Neural cell (in vitro differentiated cells): ENCODE data around the gene UIMC1. TPM values are rescaled to one million over a fixed set of nuclear protein-coding genes. Genes with fewer than 3 reads are reported as not detected.
"Not testable (repeated sequence)": the region's sequence is repeated elsewhere in the genome, so short reads cannot be mapped to it uniquely, and the experiment has no call there.

Source experiments
- H2AFZ ChIP-seq: fragments of 200-600, 300-800 bp; sonication (generic), shearing (Covaris generic); 2 replicates; pipeline ENCODE4 v1.6.0; 2014; ENCODE audit warnings: low read depth, mild to moderate bottlenecking, antibody characterized with exemption, low read length, moderate library complexity
- H3F3A ChIP-seq: fragments of 200-600 bp; shearing (Covaris generic); 2 replicates; pipeline ENCODE4 v1.6.1; 2016; ENCODE audit warnings: mild to moderate bottlenecking, moderate library complexity, mixed read lengths, antibody characterized with exemption, low read length; ENCODE audit not compliant: insufficient read depth, poor library complexity, severe bottlenecking
- H3K27ac ChIP-seq: fragments of 200-600, 300-800 bp; sonication (generic), shearing (Covaris generic); 2 replicates; pipeline ENCODE4 v1.5.1; 2014; ENCODE audit warnings: mild to moderate bottlenecking, low read length, moderate library complexity
- H3K27me3 ChIP-seq: fragments of 300-800, 200-600 bp; sonication (generic), shearing (Covaris generic); 2 replicates; pipeline ENCODE4 v1.6.0; 2014; ENCODE audit warnings: mild to moderate bottlenecking, low read depth, low read length, moderate library complexity; ENCODE audit not compliant: insufficient read depth
- H3K36me3 ChIP-seq: fragments of 300-800, 200-600 bp; sonication (generic), shearing (Covaris generic); 2 replicates; pipeline ENCODE4 v1.5.1; 2014; ENCODE audit warnings: mild to moderate bottlenecking, antibody characterized with exemption, low read length, moderate library complexity; ENCODE audit not compliant: insufficient read depth
- H3K4me2 ChIP-seq: fragments of 300-800, 200-600 bp; sonication (generic), shearing (Covaris generic); 2 replicates; pipeline ENCODE4 v1.6.0; 2014; ENCODE audit warnings: mild to moderate bottlenecking, low read length
- H3K4me3 ChIP-seq: fragments of 300-800, 200-600 bp; sonication (generic), shearing (Covaris generic); 2 replicates; pipeline ENCODE4 v1.5.1; 2014; ENCODE audit warnings: mild to moderate bottlenecking, low read length, moderate library complexity
- H3K79me2 ChIP-seq: fragments of 200-600 bp; shearing (Covaris generic); replicated peaks from 2 replicates; pipeline ENCODE4 v1.6.0; 2014; ENCODE audit warnings: mild to moderate bottlenecking, low read length, moderate library complexity; ENCODE audit not compliant: insufficient read depth
- H3K9ac ChIP-seq: fragments of 300-800, 200-600 bp; sonication (generic), shearing (Covaris generic); 2 replicates; pipeline ENCODE4 v1.6.1; 2016; ENCODE audit warnings: mild to moderate bottlenecking, low read length, mixed read lengths
- H3K9me2 ChIP-seq: fragments of 200-600 bp; shearing (Covaris generic); 2 replicates; pipeline ENCODE4 v1.6.1; 2016; ENCODE audit warnings: mild to moderate bottlenecking, low read length, mixed read lengths; ENCODE audit not compliant: insufficient read depth
- H3K9me3 ChIP-seq: fragments of 200-600, 300-800 bp; sonication (generic), shearing (Covaris generic); 2 replicates; pipeline ENCODE4 v1.6.1; 2016; ENCODE audit warnings: mild to moderate bottlenecking, mixed run types, low read length, moderate library complexity, mixed read lengths
- H4K20me1 ChIP-seq: fragments of 200-600 bp; shearing (Covaris generic); 2 replicates; pipeline ENCODE4 v1.6.1; 2016; ENCODE audit warnings: mild to moderate bottlenecking, mixed run types; ENCODE audit not compliant: insufficient read depth
- EP300 ChIP-seq: fragments of 450-650 bp; conservative IDR thresholded peaks from 2 replicates; pipeline ENCODE4 v1.6.1; 2014; ENCODE audit warnings: antibody characterized with exemption, mild to moderate bottlenecking, moderate library complexity; ENCODE audit not compliant: poor library complexity, severe bottlenecking
- EZH2 ChIP-seq: fragments of 200-600, 300-800 bp; shearing (Covaris generic), sonication (generic); IDR thresholded peaks from 2 replicates; pipeline ENCODE4 v1.6.1; 2014; ENCODE audit warnings: antibody characterized with exemption, low read length, borderline replicate concordance, mild to moderate bottlenecking; ENCODE audit not compliant: insufficient read depth, poor library complexity, severe bottlenecking
- MXI1 ChIP-seq: fragments of 450-650 bp; conservative IDR thresholded peaks from 2 replicates; pipeline ENCODE4 v1.6.1; 2014; ENCODE audit warnings: antibody characterized with exemption, mild to moderate bottlenecking; ENCODE audit not compliant: poor library complexity, severe bottlenecking
- POLR2AphosphoS5 ChIP-seq: IDR thresholded peaks from 2 replicates; pipeline ENCODE4 v1.6.1; 2012
- RAD21 ChIP-seq: fragments of 450-650 bp; conservative IDR thresholded peaks from 2 replicates; pipeline ENCODE4 v1.6.1; 2014; ENCODE audit warnings: antibody characterized with exemption, mild to moderate bottlenecking, moderate library complexity
- SMC3 ChIP-seq: fragments of 450-650 bp; conservative IDR thresholded peaks from 2 replicates; pipeline ENCODE4 v1.6.1; 2014; ENCODE audit warnings: antibody characterized with exemption, mild to moderate bottlenecking, moderate library complexity; ENCODE audit not compliant: poor library complexity
- TAF1 ChIP-seq: IDR thresholded peaks from 2 replicates; pipeline ENCODE4 v1.6.1; 2012; ENCODE audit warnings: low read depth
- polyA plus RNA-seq: library from polyadenylated mRNA; depleted of rRNA; stranded (reverse); fragments of >200 nt; gene quantifications from 2 replicates; pipeline ENCODE4 v1.2.3, GENCODE V29; 2014
- TF ChIP-seq, protein P1 (sequence below): IDR thresholded peaks from 2 replicates; pipeline ENCODE4 v1.6.1; 2012; ENCODE audit warnings: borderline replicate concordance
- TF ChIP-seq, protein P2 (sequence below): fragments of 450-650 bp; IDR thresholded peaks from 2 replicates; pipeline ENCODE4 v1.5.1; 2014; ENCODE audit warnings: antibody characterized with exemption, mild to moderate bottlenecking, moderate library complexity; ENCODE audit not compliant: poor library complexity, severe bottlenecking

Gene UIMC1
- polyA plus RNA-seq, 1 donor from 2014 or later: 74.0 TPM

DNA sequence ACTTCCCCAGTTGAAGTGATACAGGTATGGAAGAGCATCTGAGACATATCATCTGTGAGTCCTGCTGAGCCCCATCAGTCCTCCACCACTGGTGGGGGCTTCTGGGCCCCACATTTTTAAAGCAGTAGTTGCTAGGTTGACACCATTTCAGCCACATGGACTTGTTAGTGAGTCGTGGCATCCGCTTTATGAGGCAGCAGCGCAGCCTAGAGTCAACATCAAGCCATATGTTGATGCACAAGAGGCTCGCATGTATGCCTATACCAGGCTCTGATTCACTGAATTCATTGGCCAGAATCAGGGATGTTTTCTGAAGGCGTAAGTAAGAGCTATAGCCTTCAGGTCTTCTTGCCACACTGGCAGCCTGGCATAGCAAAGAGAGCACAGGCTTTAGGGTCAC is 42.7 kb upstream of the UIMC1 start:
- Histone ChIP-seq H3K9ac (no peak overlapping the region), H3K4me3 (no peak overlapping the region), H2AFZ (no peak overlapping the region), H3K79me2 (no peaks in the 10 kb centered on the region), H3K27me3 (no peaks in the 10 kb centered on the region), H3F3A (no peaks in the 10 kb centered on the region), H3K9me3 (no peaks in the 10 kb centered on the region), H3K4me2 (no peak overlapping the region), H3K9me2 (no peaks in the 10 kb centered on the region), H3K36me3 (peaks cover 4% of the 10 kb centered on the region), H4K20me1 (no peaks in the 10 kb centered on the region), H3K27ac (no peak overlapping the region)
- no peak for TF ChIP-seq RAD21
- TF ChIP-seq EZH2: no peak
- TF ChIP-seq, protein P1, sequence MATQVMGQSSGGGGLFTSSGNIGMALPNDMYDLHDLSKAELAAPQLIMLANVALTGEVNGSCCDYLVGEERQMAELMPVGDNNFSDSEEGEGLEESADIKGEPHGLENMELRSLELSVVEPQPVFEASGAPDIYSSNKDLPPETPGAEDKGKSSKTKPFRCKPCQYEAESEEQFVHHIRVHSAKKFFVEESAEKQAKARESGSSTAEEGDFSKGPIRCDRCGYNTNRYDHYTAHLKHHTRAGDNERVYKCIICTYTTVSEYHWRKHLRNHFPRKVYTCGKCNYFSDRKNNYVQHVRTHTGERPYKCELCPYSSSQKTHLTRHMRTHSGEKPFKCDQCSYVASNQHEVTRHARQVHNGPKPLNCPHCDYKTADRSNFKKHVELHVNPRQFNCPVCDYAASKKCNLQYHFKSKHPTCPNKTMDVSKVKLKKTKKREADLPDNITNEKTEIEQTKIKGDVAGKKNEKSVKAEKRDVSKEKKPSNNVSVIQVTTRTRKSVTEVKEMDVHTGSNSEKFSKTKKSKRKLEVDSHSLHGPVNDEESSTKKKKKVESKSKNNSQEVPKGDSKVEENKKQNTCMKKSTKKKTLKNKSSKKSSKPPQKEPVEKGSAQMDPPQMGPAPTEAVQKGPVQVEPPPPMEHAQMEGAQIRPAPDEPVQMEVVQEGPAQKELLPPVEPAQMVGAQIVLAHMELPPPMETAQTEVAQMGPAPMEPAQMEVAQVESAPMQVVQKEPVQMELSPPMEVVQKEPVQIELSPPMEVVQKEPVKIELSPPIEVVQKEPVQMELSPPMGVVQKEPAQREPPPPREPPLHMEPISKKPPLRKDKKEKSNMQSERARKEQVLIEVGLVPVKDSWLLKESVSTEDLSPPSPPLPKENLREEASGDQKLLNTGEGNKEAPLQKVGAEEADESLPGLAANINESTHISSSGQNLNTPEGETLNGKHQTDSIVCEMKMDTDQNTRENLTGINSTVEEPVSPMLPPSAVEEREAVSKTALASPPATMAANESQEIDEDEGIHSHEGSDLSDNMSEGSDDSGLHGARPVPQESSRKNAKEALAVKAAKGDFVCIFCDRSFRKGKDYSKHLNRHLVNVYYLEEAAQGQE: no peak
- no peak for TF ChIP-seq SMC3
- TF ChIP-seq, protein P2, sequence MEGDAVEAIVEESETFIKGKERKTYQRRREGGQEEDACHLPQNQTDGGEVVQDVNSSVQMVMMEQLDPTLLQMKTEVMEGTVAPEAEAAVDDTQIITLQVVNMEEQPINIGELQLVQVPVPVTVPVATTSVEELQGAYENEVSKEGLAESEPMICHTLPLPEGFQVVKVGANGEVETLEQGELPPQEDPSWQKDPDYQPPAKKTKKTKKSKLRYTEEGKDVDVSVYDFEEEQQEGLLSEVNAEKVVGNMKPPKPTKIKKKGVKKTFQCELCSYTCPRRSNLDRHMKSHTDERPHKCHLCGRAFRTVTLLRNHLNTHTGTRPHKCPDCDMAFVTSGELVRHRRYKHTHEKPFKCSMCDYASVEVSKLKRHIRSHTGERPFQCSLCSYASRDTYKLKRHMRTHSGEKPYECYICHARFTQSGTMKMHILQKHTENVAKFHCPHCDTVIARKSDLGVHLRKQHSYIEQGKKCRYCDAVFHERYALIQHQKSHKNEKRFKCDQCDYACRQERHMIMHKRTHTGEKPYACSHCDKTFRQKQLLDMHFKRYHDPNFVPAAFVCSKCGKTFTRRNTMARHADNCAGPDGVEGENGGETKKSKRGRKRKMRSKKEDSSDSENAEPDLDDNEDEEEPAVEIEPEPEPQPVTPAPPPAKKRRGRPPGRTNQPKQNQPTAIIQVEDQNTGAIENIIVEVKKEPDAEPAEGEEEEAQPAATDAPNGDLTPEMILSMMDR: no peak
- no peak for TF ChIP-seq POLR2AphosphoS5
- TF ChIP-seq TAF1: no peak
- no peak for TF ChIP-seq MXI1
- no peak for TF ChIP-seq EP300

DNA sequence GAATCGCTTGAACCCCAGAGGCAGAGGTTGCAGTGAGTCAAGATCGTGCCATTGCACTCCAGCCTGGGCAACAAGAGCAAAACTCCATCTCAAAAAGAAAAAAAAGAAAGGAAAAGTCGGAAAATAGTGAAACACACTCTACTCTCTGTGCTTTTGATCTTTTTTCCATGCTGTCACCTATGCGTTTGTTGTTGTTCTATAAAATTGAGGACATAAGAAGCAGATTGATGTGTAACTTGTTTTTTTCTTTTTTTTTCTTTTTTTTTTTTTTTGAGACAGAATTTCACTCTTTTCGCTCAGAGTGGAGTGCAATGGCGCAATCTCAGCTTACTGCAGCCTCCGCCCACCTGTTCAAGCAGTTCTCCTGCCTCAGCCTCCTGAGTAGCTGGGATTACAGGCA is 42.0 kb upstream of the UIMC1 start:
- H3K36me3 ChIP-seq, H4K20me1 ChIP-seq, H3K4me2 ChIP-seq, H3F3A ChIP-seq, H3K9me2 ChIP-seq, H3K9ac ChIP-seq, H3K9me3 ChIP-seq, H3K27me3 ChIP-seq, H3K27ac ChIP-seq, H3K79me2 ChIP-seq, H3K4me3 ChIP-seq, H2AFZ ChIP-seq: not testable (repeated sequence)

DNA sequence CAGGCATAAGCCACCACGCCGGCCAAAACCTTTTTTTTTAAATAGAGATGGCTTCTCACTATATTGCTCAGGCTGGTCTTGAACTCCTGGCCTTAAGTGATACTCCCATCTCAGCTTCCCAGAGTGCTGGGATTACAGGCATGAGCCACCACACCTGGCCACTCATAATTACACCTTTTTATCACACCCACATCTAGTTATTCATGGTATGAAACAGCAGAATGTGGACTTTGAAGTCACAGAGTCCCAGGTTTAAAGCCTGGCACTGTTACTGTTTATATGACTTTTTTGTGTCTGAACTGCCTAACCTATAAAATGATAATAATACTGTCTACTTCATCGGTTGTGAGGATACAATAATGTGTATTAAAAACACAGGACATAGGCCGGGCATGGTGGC is 39.1 kb upstream of the UIMC1 start:
- Histone ChIP-seq H2AFZ (no peak overlapping the region), H3K4me3 (no peak overlapping the region), H3K9me2 (no peaks in the 10 kb centered on the region), H4K20me1 (no peaks in the 10 kb centered on the region), H3K9me3 (no peaks in the 10 kb centered on the region), H3K4me2 (no peak overlapping the region), H3F3A (no peaks in the 10 kb centered on the region), H3K27ac (no peak overlapping the region), H3K9ac (no peak overlapping the region), H3K27me3 (no peaks in the 10 kb centered on the region), H3K79me2 (no peaks in the 10 kb centered on the region), H3K36me3 (peaks cover 8% of the 10 kb centered on the region)
- TF ChIP-seq POLR2AphosphoS5: no peak
- TF ChIP-seq EP300: no peak
- no peak for TF ChIP-seq EZH2
- no peak for TF ChIP-seq RAD21
- no peak for TF ChIP-seq SMC3
- TF ChIP-seq, protein P1: no peak
- TF ChIP-seq TAF1: no peak
- no peak for TF ChIP-seq MXI1
- TF ChIP-seq, protein P2: no peak
